ENCODE data around the gene RGS16.

The RGS16 gene

GRCh38 chr1:182570611-182570970, 33.6 kb downstream of the RGS16 start:
- DNase-seq, result no peak

GRCh38 chr1:182569939-182570610, 34.1 kb downstream of the RGS16 start:
- DNase-seq, result no peak

GRCh38 chr1:182568647-182569284, 35.4 kb downstream of the RGS16 start:
- DNase-seq, result no peak

GRCh38 chr1:182567629-182568028, 36.6 kb downstream of the RGS16 start:
- DNase-seq, result no peak

GRCh38 chr1:182565537-182565936, 38.7 kb downstream of the RGS16 start:
- no peak for DNase-seq

GRCh38 chr1:182564406-182565004, 39.7 kb downstream of the RGS16 start:
- DNase-seq, result no peak

- DNase-seq, result no peak
Measured at GRCh38 chr1:182563095-182563494, 41.1 kb downstream of the RGS16 start.

GRCh38 chr1:182561456-182561855, 42.7 kb downstream of the RGS16 start:
- no peak for DNase-seq

GRCh38 chr1:182560392-182560984, 43.7 kb downstream of the RGS16 start:
- DNase-seq, result no peak

GRCh38 chr1:182556279-182556678, 47.9 kb downstream of the RGS16 start:
- no peak for DNase-seq

- DNase-seq, result no peak
Measured at GRCh38 chr1:182555493-182555892, 48.7 kb downstream of the RGS16 start.

- DNase-seq, result no peak
Measured at GRCh38 chr1:182552527-182552926, 51.7 kb downstream of the RGS16 start.

- DNase-seq, result no peak
Measured at GRCh38 chr1:182549811-182550210, 54.4 kb downstream of the RGS16 start.

- no peak for DNase-seq
Measured at GRCh38 chr1:182549346-182549745, 54.8 kb downstream of the RGS16 start.
